Neural cell (in vitro differentiated cells): ENCODE data around the gene CNTN4. TPM values are rescaled to one million over a fixed set of nuclear protein-coding genes. Genes with fewer than 3 reads are reported as not detected.

Experiments used
- H2AFZ ChIP-seq: fragments of 200-600, 300-800 bp; sonication (generic), shearing (Covaris generic); 2 replicates; pipeline ENCODE4 v1.6.0; 2014; ENCODE audit warnings: low read depth, mild to moderate bottlenecking, antibody characterized with exemption, low read length, moderate library complexity
- H3F3A ChIP-seq: fragments of 200-600 bp; shearing (Covaris generic); 2 replicates; pipeline ENCODE4 v1.6.1; 2016; ENCODE audit warnings: mild to moderate bottlenecking, moderate library complexity, mixed read lengths, antibody characterized with exemption, low read length; ENCODE audit not compliant: insufficient read depth, poor library complexity, severe bottlenecking
- H3K27ac ChIP-seq: fragments of 200-600, 300-800 bp; sonication (generic), shearing (Covaris generic); 2 replicates; pipeline ENCODE4 v1.5.1; 2014; ENCODE audit warnings: mild to moderate bottlenecking, low read length, moderate library complexity
- H3K27me3 ChIP-seq: fragments of 300-800, 200-600 bp; sonication (generic), shearing (Covaris generic); 2 replicates; pipeline ENCODE4 v1.6.0; 2014; ENCODE audit warnings: mild to moderate bottlenecking, low read depth, low read length, moderate library complexity; ENCODE audit not compliant: insufficient read depth
- H3K36me3 ChIP-seq: fragments of 300-800, 200-600 bp; sonication (generic), shearing (Covaris generic); 2 replicates; pipeline ENCODE4 v1.5.1; 2014; ENCODE audit warnings: mild to moderate bottlenecking, antibody characterized with exemption, low read length, moderate library complexity; ENCODE audit not compliant: insufficient read depth
- H3K4me2 ChIP-seq: fragments of 300-800, 200-600 bp; sonication (generic), shearing (Covaris generic); 2 replicates; pipeline ENCODE4 v1.6.0; 2014; ENCODE audit warnings: mild to moderate bottlenecking, low read length
- H3K4me3 ChIP-seq: fragments of 300-800, 200-600 bp; sonication (generic), shearing (Covaris generic); 2 replicates; pipeline ENCODE4 v1.5.1; 2014; ENCODE audit warnings: mild to moderate bottlenecking, low read length, moderate library complexity
- H3K79me2 ChIP-seq: fragments of 200-600 bp; shearing (Covaris generic); replicated peaks from 2 replicates; pipeline ENCODE4 v1.6.0; 2014; ENCODE audit warnings: mild to moderate bottlenecking, low read length, moderate library complexity; ENCODE audit not compliant: insufficient read depth
- H3K9ac ChIP-seq: fragments of 300-800, 200-600 bp; sonication (generic), shearing (Covaris generic); 2 replicates; pipeline ENCODE4 v1.6.1; 2016; ENCODE audit warnings: mild to moderate bottlenecking, low read length, mixed read lengths
- H3K9me2 ChIP-seq: fragments of 200-600 bp; shearing (Covaris generic); 2 replicates; pipeline ENCODE4 v1.6.1; 2016; ENCODE audit warnings: mild to moderate bottlenecking, low read length, mixed read lengths; ENCODE audit not compliant: insufficient read depth
- H3K9me3 ChIP-seq: fragments of 200-600, 300-800 bp; sonication (generic), shearing (Covaris generic); 2 replicates; pipeline ENCODE4 v1.6.1; 2016; ENCODE audit warnings: mild to moderate bottlenecking, mixed run types, low read length, moderate library complexity, mixed read lengths
- H4K20me1 ChIP-seq: fragments of 200-600 bp; shearing (Covaris generic); 2 replicates; pipeline ENCODE4 v1.6.1; 2016; ENCODE audit warnings: mild to moderate bottlenecking, mixed run types; ENCODE audit not compliant: insufficient read depth
- EP300 ChIP-seq: fragments of 450-650 bp; conservative IDR thresholded peaks from 2 replicates; pipeline ENCODE4 v1.6.1; 2014; ENCODE audit warnings: antibody characterized with exemption, mild to moderate bottlenecking, moderate library complexity; ENCODE audit not compliant: poor library complexity, severe bottlenecking
- EZH2 ChIP-seq: fragments of 200-600, 300-800 bp; shearing (Covaris generic), sonication (generic); IDR thresholded peaks from 2 replicates; pipeline ENCODE4 v1.6.1; 2014; ENCODE audit warnings: antibody characterized with exemption, low read length, borderline replicate concordance, mild to moderate bottlenecking; ENCODE audit not compliant: insufficient read depth, poor library complexity, severe bottlenecking
- MXI1 ChIP-seq: fragments of 450-650 bp; conservative IDR thresholded peaks from 2 replicates; pipeline ENCODE4 v1.6.1; 2014; ENCODE audit warnings: antibody characterized with exemption, mild to moderate bottlenecking; ENCODE audit not compliant: poor library complexity, severe bottlenecking
- POLR2AphosphoS5 ChIP-seq: IDR thresholded peaks from 2 replicates; pipeline ENCODE4 v1.6.1; 2012
- RAD21 ChIP-seq: fragments of 450-650 bp; conservative IDR thresholded peaks from 2 replicates; pipeline ENCODE4 v1.6.1; 2014; ENCODE audit warnings: antibody characterized with exemption, mild to moderate bottlenecking, moderate library complexity
- SMC3 ChIP-seq: fragments of 450-650 bp; conservative IDR thresholded peaks from 2 replicates; pipeline ENCODE4 v1.6.1; 2014; ENCODE audit warnings: antibody characterized with exemption, mild to moderate bottlenecking, moderate library complexity; ENCODE audit not compliant: poor library complexity
- TAF1 ChIP-seq: IDR thresholded peaks from 2 replicates; pipeline ENCODE4 v1.6.1; 2012; ENCODE audit warnings: low read depth
- polyA plus RNA-seq: library from polyadenylated mRNA; depleted of rRNA; stranded (reverse); fragments of >200 nt; gene quantifications from 2 replicates; pipeline ENCODE4 v1.2.3, GENCODE V29; 2014
- TF ChIP-seq, protein P1 (sequence below): IDR thresholded peaks from 2 replicates; pipeline ENCODE4 v1.6.1; 2012; ENCODE audit warnings: borderline replicate concordance
- TF ChIP-seq, protein P2 (sequence below): fragments of 450-650 bp; IDR thresholded peaks from 2 replicates; pipeline ENCODE4 v1.5.1; 2014; ENCODE audit warnings: antibody characterized with exemption, mild to moderate bottlenecking, moderate library complexity; ENCODE audit not compliant: poor library complexity, severe bottlenecking

The CNTN4 gene
- polyA plus RNA-seq, 1 donor from 2014 or later = 10.6 TPM

DNA sequence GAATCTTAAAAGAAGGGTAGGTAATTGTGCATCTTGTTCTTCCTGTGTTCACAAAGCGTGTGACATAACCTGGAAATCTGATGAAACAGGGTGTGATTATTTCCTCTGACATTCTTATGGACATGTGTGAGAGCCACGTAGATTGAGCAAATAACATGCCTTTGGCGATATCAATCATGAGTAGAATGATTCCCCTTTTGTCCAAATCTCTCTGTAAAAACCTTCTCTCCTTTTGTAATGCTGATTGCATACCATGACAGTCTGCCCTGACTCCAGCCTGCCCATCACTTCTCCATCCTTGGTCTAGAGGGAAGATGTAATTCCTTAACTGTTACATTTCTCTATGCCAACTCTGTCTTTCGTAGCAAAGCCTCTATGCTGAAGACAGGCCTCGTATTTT lies 896.5 kb downstream of the CNTN4 start:
- Histone ChIP-seq H3K4me2 (no peak overlapping the region), H2AFZ (no peak overlapping the region), H3K79me2 (no peaks in the 10 kb centered on the region), H3K9me2 (no peaks in the 10 kb centered on the region), H3K9ac (no peak overlapping the region), H3K4me3 (no peak overlapping the region), H3K27ac (no peak overlapping the region), H3F3A (no peaks in the 10 kb centered on the region), H4K20me1 (no peaks in the 10 kb centered on the region), H3K36me3 (no peaks in the 10 kb centered on the region), H3K27me3 (no peaks in the 10 kb centered on the region), H3K9me3 (no peaks in the 10 kb centered on the region)
- TF ChIP-seq MXI1 (no peak), SMC3 (no peak), RAD21 (no peak), EP300 (no peak)
- TF ChIP-seq, protein P1, sequence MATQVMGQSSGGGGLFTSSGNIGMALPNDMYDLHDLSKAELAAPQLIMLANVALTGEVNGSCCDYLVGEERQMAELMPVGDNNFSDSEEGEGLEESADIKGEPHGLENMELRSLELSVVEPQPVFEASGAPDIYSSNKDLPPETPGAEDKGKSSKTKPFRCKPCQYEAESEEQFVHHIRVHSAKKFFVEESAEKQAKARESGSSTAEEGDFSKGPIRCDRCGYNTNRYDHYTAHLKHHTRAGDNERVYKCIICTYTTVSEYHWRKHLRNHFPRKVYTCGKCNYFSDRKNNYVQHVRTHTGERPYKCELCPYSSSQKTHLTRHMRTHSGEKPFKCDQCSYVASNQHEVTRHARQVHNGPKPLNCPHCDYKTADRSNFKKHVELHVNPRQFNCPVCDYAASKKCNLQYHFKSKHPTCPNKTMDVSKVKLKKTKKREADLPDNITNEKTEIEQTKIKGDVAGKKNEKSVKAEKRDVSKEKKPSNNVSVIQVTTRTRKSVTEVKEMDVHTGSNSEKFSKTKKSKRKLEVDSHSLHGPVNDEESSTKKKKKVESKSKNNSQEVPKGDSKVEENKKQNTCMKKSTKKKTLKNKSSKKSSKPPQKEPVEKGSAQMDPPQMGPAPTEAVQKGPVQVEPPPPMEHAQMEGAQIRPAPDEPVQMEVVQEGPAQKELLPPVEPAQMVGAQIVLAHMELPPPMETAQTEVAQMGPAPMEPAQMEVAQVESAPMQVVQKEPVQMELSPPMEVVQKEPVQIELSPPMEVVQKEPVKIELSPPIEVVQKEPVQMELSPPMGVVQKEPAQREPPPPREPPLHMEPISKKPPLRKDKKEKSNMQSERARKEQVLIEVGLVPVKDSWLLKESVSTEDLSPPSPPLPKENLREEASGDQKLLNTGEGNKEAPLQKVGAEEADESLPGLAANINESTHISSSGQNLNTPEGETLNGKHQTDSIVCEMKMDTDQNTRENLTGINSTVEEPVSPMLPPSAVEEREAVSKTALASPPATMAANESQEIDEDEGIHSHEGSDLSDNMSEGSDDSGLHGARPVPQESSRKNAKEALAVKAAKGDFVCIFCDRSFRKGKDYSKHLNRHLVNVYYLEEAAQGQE = no peak

DNA sequence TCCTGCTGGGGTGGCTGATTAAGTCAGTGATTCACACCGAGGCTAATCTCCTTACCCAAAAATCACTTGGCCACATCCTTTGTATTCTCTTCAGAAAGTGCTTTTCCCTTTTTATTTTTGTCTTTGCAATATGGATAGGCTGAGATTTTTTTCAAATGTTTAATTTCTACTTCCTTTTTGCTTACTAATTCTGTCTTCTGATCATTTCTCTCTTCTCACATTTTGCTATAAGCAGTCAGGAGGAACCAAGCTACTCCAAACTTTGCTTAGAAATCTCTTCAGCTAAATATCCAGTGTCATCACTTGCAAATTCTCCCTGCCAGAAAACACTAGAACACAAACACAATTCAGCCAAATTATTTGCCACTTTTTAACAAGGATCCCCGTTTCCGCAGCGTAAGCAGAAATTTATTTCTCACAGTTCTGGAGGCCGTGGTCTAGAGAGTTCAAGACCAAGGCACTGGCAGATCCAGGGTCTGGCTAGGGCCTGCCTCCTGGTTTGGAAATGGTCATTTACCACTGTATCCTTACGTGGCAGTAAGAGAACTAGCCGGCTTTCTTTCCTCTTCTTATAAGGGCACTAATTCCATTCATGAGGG lies 906.6 kb downstream of the CNTN4 start:
- no peak overlapping the region for H3K4me2 ChIP-seq

More for the DNA sequence above, 906.6 kb downstream of the CNTN4 start:
- Histone ChIP-seq H3F3A (no peaks in the 10 kb centered on the region), H3K27ac (no peak overlapping the region), H3K4me3 (no peak overlapping the region), H4K20me1 (no peaks in the 10 kb centered on the region), H3K9me2 (no peaks in the 10 kb centered on the region), H3K9ac (no peak overlapping the region), H2AFZ (no peak overlapping the region), H3K9me3 (no peaks in the 10 kb centered on the region), H3K27me3 (no peaks in the 10 kb centered on the region), H3K36me3 (no peaks in the 10 kb centered on the region), H3K79me2 (no peaks in the 10 kb centered on the region)
- no peak for TF ChIP-seq TAF1
- no peak for TF ChIP-seq POLR2AphosphoS5
- TF ChIP-seq, protein P1 = no peak
- TF ChIP-seq, protein P2, sequence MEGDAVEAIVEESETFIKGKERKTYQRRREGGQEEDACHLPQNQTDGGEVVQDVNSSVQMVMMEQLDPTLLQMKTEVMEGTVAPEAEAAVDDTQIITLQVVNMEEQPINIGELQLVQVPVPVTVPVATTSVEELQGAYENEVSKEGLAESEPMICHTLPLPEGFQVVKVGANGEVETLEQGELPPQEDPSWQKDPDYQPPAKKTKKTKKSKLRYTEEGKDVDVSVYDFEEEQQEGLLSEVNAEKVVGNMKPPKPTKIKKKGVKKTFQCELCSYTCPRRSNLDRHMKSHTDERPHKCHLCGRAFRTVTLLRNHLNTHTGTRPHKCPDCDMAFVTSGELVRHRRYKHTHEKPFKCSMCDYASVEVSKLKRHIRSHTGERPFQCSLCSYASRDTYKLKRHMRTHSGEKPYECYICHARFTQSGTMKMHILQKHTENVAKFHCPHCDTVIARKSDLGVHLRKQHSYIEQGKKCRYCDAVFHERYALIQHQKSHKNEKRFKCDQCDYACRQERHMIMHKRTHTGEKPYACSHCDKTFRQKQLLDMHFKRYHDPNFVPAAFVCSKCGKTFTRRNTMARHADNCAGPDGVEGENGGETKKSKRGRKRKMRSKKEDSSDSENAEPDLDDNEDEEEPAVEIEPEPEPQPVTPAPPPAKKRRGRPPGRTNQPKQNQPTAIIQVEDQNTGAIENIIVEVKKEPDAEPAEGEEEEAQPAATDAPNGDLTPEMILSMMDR = no peak
- no peak for TF ChIP-seq MXI1
- no peak for TF ChIP-seq EP300
- TF ChIP-seq RAD21 = no peak
- no peak for TF ChIP-seq EZH2
- TF ChIP-seq SMC3 = no peak
